Measurements from ENCODE around the gene NAXD.

DNA sequence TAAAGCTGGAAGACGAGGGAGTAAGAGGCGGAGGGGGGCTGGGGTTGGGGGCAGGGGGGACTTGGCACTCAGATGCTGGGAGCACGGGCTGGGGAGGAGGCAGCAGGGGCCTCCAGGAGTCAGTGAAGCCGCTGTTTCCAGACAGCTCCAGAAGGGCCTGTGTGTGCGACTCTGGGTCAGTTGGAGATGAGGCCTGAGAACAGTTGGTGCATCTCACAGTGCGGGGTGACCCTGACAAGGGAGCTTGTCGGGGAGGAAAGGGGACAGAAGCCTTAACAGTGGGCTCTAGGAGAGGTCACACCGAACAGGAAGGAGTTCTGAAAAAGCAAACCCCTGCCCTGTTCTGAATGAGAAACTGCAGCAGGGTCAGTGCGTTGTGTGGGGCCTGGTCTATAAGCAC, 11.2 kb downstream of the NAXD start:
- no peak for TF ChIP-seq CTCF (IDR thresholded peaks at IDR 0.05)
- TF ChIP-seq POLR2A (IDR thresholded peaks at IDR 0.05), result no peak

Data from vagina (tissue), 2 donors.